Uterus (tissue), 4 donors: ENCODE data around the gene ST6GALNAC3. TPM values are rescaled to one million over a fixed set of nuclear protein-coding genes. Genes with fewer than 3 reads are reported as not detected.

Experiments used
- DNase-seq, 2 donors: peaks; one replicate each; pipeline ENCODE4 v3.0.0-alpha.2; 2019 to 2020
- H3K27ac ChIP-seq, 2 donors: fragments of 200-600 bp; sonication (generic); 1 replicate in 1 of 2; 2 replicates in 1 of 2; pipeline ENCODE4 v1.5.1; 2016 to 2018
- H3K27me3 ChIP-seq, 2 donors: fragments of 200-600 bp; sonication (generic); one replicate each; pipeline ENCODE4 v1.5.1; 2018 to 2019; ENCODE audit warnings: control low read depth in 1 of 2
- H3K36me3 ChIP-seq, 2 donors: fragments of 200-600 bp; sonication (generic); one replicate each; pipeline ENCODE4 v1.5.1; 2019; ENCODE audit warnings: control low read depth in 1 of 2
- H3K4me1 ChIP-seq, 2 donors: fragments of 200-600 bp; sonication (generic); one replicate each; pipeline ENCODE4 v1.5.1; 2018 to 2019; ENCODE audit warnings: control low read depth in 1 of 2
- H3K4me3 ChIP-seq, 2 donors: fragments of 200-600 bp; sonication (generic); 1 replicate in 1 of 2; 2 replicates in 1 of 2; pipeline ENCODE4 v1.5.1; 2018 to 2019; ENCODE audit warnings: mild to moderate bottlenecking in 1 of 2
- H3K9me3 ChIP-seq, 2 donors: fragments of 200-600 bp; sonication (generic); one replicate each; pipeline ENCODE4 v1.5.1; 2019; ENCODE audit warnings: control low read depth in 1 of 2
- CTCF ChIP-seq, 4 experiments: fragments of 200-600 bp in 2 of 4; fragments of 450-650 bp in 2 of 4; sonication (generic) in 2 of 4; IDR thresholded peaks; one replicate each; pipeline ENCODE4 v1.5.1; 2016 to 2019; ENCODE audit warnings: antibody characterized with exemption in 4 of 4, mild to moderate bottlenecking in 2 of 4, moderate library complexity in 1 of 4
- POLR2A ChIP-seq, 2 donors: fragments of 450-650 bp; IDR thresholded peaks; one replicate each; pipeline ENCODE4 v1.6.1; 2016; ENCODE audit warnings: antibody characterized with exemption in 2 of 2, mild to moderate bottlenecking in 1 of 2, moderate library complexity in 1 of 2
- intact Hi-C: fragments of 100-400 bp; cut with DNase I; formaldehyde crosslinking; loops from one replicate; pipeline ENCODE4 v1.15.1; 2023; ENCODE audit warnings: low total_unique reads
- total RNA-seq, 4 donors: library from RNA; depleted of rRNA in 3 of 4; stranded (reverse); fragments of >200 nt in 3 of 4; gene quantifications; one replicate each; pipeline versions ENCODE4 v1.1.0 to v1.2.4, GENCODE V29; 2014 to 2023
- donor health status: DM: yes; HTN: yes; CAD: no.

Gene ST6GALNAC3
- total RNA-seq, 4 donors from 2014 or later: 6.7 to 43.4 (median 21.1) TPM

GRCh38 chr1:76148460-76148859, 73.9 kb downstream of the ST6GALNAC3 start:
- Histone ChIP-seq H3K27me3 (no peaks in the 10 kb centered on the region), H3K27ac (no peak overlapping the region), H3K4me3 (no peak overlapping the region), H3K36me3 (no peaks in the 10 kb centered on the region), H3K4me1 (peaks cover 0 to 4% of the 10 kb centered on the region in 2 donors), H3K9me3 (no peaks in the 10 kb centered on the region)
- intact Hi-C loops: no loop called here
- TF ChIP-seq POLR2A (IDR thresholded peaks at IDR 0.05) (no peak), CTCF (IDR thresholded peaks at IDR 0.05) (no peak)
- no peak for DNase-seq

GRCh38 chr1:76153841-76154205, 79.3 kb downstream of the ST6GALNAC3 start:
- intact Hi-C loops: no loop called here
- Histone ChIP-seq H3K27ac (no peak overlapping the region), H3K27me3 (no peaks in the 10 kb centered on the region), H3K4me1 (no peaks in the 10 kb centered on the region), H3K36me3 (no peaks in the 10 kb centered on the region), H3K9me3 (no peaks in the 10 kb centered on the region), H3K4me3 (no peak overlapping the region)
- DNase-seq: no peak
- TF ChIP-seq POLR2A (IDR thresholded peaks at IDR 0.05) (no peak), CTCF (IDR thresholded peaks at IDR 0.05) (no peak)

GRCh38 chr1:76154206-76154956, 79.8 kb downstream of the ST6GALNAC3 start:
- Histone ChIP-seq H3K36me3 (no peaks in the 10 kb centered on the region), H3K27me3 (no peaks in the 10 kb centered on the region), H3K4me1 (no peaks in the 10 kb centered on the region), H3K9me3 (no peaks in the 10 kb centered on the region), H3K27ac (peak overlapping the region in 1 of 2 donors; percentile 60), H3K4me3 (no peak overlapping the region)
- peak; percentile 65 to 69 for DNase-seq
- intact Hi-C loops: no loop called here
- TF ChIP-seq POLR2A (IDR thresholded peaks at IDR 0.05): no peak
- TF ChIP-seq CTCF (IDR thresholded peaks at IDR 0.05): peak; percentile 72 to 90 (median 80)

GRCh38 chr1:76156987-76157386, 82.4 kb downstream of the ST6GALNAC3 start:
- Histone ChIP-seq H3K9me3 (no peaks in the 10 kb centered on the region), H3K27ac (no peak overlapping the region), H3K4me1 (no peaks in the 10 kb centered on the region), H3K4me3 (no peak overlapping the region), H3K36me3 (no peaks in the 10 kb centered on the region), H3K27me3 (no peaks in the 10 kb centered on the region)
- no peak for DNase-seq
- TF ChIP-seq CTCF (IDR thresholded peaks at IDR 0.05) (no peak), POLR2A (IDR thresholded peaks at IDR 0.05) (no peak)
- intact Hi-C loops: no loop called here

GRCh38 chr1:76158126-76158525, 83.6 kb downstream of the ST6GALNAC3 start:
- H3K36me3 ChIP-seq: no peaks in the 10 kb centered on the region
- TF ChIP-seq CTCF (IDR thresholded peaks at IDR 0.05) (no peak), POLR2A (IDR thresholded peaks at IDR 0.05) (no peak)
- no peak overlapping the region for H3K27ac ChIP-seq
- H3K4me3 ChIP-seq: no peak overlapping the region
- no peaks in the 10 kb centered on the region for H3K9me3 ChIP-seq
- DNase-seq: no peak
- H3K4me1 ChIP-seq: no peaks in the 10 kb centered on the region
- no peaks in the 10 kb centered on the region for H3K27me3 ChIP-seq
- intact Hi-C loops: no loop called here
